BJ (cell line): ENCODE measurements around the gene C5orf58. TPM values are rescaled to one million over a fixed set of nuclear protein-coding genes. Genes with fewer than 3 reads are reported as not detected.

Experiments used
- CTCF ChIA-PET: fragments of 350-600 bp; formaldehyde crosslinking; extraction: SDS; loops from one replicate; lab custom pipeline; 2021; ENCODE audit warnings: antibody characterized with exemption, inconsistent platforms; lab: Yijun Ruan, JAX
- POLR2A ChIA-PET: fragments of 300-600 bp; sonication (Branson Sonifier 250); formaldehyde crosslinking; extraction: SDS; loops from one replicate; lab custom pipeline; 2021; ENCODE audit warnings: antibody characterized with exemption; lab: Charles Lee
- DNase-seq: peaks from one replicate; pipeline ENCODE4 v3.0.0-alpha.2; 2011; ENCODE audit warnings: low read depth
- H3K27me3 ChIP-seq: 2 replicates; pipeline ENCODE4 v1.6.0; 2011; ENCODE audit warnings: low read length; ENCODE audit not compliant: control insufficient read depth, insufficient read depth
- H3K36me3 ChIP-seq: 2 replicates; pipeline ENCODE4 v1.5.1; 2011; ENCODE audit warnings: low read length; ENCODE audit not compliant: control insufficient read depth, insufficient read depth
- H3K4me3 ChIP-seq: 2 replicates; pipeline ENCODE4 v1.5.1; 2011; ENCODE audit warnings: low read depth, mild to moderate bottlenecking, control low read depth, low read length
- polyA plus RNA-seq: library from polyadenylated mRNA; depleted of rRNA; stranded (reverse); fragments of >200 nt; gene quantifications from 2 replicates; pipeline ENCODE4 v1.2.3, GENCODE V29; 2011; rRNA removed
- TF ChIP-seq, protein P1 (sequence below): IDR thresholded peaks from 2 replicates; pipeline ENCODE4 v1.5.1; 2011; ENCODE audit warnings: low read depth, mild to moderate bottlenecking, control low read depth, inconsistent platforms, low read length, moderate library complexity; ENCODE audit not compliant: insufficient read depth

C5orf58 gene
- polyA plus RNA-seq, 1 experiment, result not detected

DNA sequence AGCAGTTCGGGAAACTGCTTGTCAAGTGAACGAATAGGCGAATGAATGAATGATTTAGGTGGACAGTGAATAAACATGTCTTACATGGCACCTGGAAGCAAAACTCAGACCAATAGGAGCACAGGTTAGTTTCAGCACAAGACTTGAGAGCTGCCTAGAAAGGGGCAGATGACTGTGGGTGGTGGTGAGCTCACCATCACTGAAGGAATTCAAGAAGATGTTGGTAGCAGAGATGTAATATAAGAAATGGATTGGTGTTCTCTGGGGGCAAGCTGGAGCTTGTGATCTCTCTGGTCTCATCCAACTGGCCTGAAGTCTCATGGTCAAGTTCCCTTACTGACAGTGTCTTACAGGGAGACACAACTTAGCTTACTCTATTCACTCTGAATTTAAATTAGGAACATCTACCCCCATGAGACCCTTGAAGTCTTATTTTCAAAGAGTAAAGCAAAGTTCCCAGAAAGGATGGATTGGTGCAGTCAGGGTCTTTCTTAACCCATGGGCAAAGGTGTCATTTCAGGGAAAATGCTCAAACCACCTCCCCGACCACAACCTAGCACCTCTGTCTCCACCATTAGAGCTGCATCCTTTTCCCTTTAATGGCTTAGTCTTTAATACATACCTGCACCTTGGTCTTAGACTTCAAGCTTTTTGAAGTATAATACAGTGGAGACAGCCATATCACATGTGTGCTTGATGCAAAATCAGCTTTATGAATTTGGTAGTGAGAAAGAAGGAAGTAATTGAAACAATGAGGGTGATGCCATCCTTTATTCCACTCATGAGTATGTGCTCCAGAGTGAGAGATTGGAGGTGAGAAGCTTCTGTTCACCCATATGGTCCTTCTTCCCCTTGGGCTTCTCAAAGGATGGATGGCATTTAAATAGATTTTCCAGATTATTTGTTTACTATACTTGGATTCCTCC, 59.7 kb downstream of the C5orf58 start:
- no peak overlapping the region for H3K4me3 ChIP-seq
- H3K27me3 ChIP-seq, result no peaks in the 10 kb centered on the region
- TF ChIP-seq, protein P1, sequence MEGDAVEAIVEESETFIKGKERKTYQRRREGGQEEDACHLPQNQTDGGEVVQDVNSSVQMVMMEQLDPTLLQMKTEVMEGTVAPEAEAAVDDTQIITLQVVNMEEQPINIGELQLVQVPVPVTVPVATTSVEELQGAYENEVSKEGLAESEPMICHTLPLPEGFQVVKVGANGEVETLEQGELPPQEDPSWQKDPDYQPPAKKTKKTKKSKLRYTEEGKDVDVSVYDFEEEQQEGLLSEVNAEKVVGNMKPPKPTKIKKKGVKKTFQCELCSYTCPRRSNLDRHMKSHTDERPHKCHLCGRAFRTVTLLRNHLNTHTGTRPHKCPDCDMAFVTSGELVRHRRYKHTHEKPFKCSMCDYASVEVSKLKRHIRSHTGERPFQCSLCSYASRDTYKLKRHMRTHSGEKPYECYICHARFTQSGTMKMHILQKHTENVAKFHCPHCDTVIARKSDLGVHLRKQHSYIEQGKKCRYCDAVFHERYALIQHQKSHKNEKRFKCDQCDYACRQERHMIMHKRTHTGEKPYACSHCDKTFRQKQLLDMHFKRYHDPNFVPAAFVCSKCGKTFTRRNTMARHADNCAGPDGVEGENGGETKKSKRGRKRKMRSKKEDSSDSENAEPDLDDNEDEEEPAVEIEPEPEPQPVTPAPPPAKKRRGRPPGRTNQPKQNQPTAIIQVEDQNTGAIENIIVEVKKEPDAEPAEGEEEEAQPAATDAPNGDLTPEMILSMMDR, result no peak
- ChIA-PET POLR2A (no interaction called here), CTCF (no interaction called here)
- DNase-seq, result no peak
- H3K36me3 ChIP-seq, result no peaks in the 10 kb centered on the region

DNA sequence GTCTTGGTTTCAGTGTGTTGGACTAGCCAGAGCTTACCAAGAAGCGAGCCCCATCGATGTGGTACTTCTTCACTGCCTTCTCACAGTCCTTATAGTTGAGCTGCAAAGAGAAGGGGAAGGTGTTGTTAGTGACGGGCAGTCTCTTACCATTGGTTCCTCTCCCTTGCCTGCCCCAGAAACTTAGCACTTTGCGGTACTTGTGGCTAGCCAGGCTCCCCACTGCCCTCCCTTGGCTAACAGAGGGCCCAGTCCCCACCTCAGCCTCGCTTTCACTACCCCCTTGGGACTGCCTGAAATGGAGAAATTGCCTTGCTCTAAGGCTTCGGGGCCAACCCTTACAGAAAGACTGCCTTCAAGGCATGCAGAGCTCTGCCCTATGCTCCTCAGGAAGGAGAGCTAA, 60.5 kb downstream of the C5orf58 start:
- H3K4me3 ChIP-seq, result no peak overlapping the region
- no peak for DNase-seq
- TF ChIP-seq, protein P1, result no peak
- CTCF ChIA-PET, result no interaction called here
- POLR2A ChIA-PET, result no interaction called here
- no peaks in the 10 kb centered on the region for H3K36me3 ChIP-seq
- no peaks in the 10 kb centered on the region for H3K27me3 ChIP-seq

DNA sequence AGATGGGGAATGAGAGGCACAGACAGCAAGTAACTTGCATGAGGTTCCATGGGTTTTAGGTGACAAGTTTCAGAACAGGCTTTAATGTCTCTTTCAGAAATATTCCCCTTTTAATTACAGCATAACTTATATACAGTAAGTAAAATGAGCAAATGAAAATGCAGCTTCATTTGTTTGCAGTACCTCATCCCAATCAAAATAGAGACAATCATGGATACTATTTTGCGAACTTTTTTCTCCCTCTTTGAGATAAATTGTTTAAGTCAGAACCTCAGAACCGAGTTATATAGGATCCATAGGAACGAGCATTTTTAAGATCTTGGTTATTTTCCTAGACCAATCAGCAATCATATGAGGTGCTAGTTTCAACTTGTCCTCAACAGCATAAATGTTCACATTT, 61.3 kb downstream of the C5orf58 start:
- H3K36me3 ChIP-seq, result no peaks in the 10 kb centered on the region
- TF ChIP-seq, protein P1, result no peak
- ChIA-PET POLR2A (no interaction called here), CTCF (interaction anchor here (1.2 kb wide), 1 partner anchor 25 kb away, joined by 3 read pairs; no protein-coding TSS in a partner anchor)
- H3K4me3 ChIP-seq, result no peak overlapping the region
- no peaks in the 10 kb centered on the region for H3K27me3 ChIP-seq
- no peak for DNase-seq

DNA sequence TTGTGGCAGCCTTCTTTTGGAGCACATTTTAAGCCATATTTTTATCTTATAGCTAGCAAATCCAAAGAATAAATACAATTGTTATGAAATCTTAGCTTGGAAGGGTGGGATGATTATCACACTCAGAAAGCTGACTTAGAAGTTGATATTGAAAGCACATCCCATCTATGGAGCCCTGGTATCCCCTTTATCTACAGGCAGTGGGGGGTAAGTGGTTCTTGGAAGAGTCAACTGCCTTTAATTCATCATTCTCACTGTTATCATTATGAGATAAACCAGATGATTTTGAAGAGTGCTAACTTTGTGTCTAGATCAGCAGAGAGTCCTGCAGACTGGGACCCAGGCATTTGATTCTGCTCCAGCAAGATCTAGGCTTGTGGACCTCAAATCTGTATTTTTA, 61.8 kb downstream of the C5orf58 start:
- ChIA-PET CTCF (interaction anchor here (1.2 kb wide), 1 partner anchor 26 kb away, joined by 3 read pairs; no protein-coding TSS in a partner anchor), POLR2A (no interaction called here)
- TF ChIP-seq, protein P1, result no peak
- Histone ChIP-seq H3K27me3 (no peaks in the 10 kb centered on the region), H3K4me3 (no peak overlapping the region), H3K36me3 (no peaks in the 10 kb centered on the region)
- no peak for DNase-seq

Other genes with a start within 250 kb of the C5orf58 start
- gene FOXI1, start 127.1 kb upstream of the C5orf58 start, polyA plus RNA-seq, result not detected in 2 replicates
- gene LCP2, start 64.8 kb downstream of the C5orf58 start, polyA plus RNA-seq, result not detected in 2 replicates
- gene KCNMB1, start 156.4 kb downstream of the C5orf58 start, polyA plus RNA-seq, result 0.04 TPM in 1 of 2 replicates, not detected in the other